Endothelial cell of hepatic sinusoid (primary cell): Measurements from ENCODE around the gene DNAJC1.
"Not testable (repeated sequence)": the region's sequence is repeated elsewhere in the genome, so short reads cannot be mapped to it uniquely, and the experiment has no call there.

Experiments
- in situ Hi-C: cut with HindIII; loops from 2 replicates; pipeline ENCODE4 v1.10.0; 2017; ENCODE audit warnings: low sequenced_read_pairs

Gene DNAJC1

DNA sequence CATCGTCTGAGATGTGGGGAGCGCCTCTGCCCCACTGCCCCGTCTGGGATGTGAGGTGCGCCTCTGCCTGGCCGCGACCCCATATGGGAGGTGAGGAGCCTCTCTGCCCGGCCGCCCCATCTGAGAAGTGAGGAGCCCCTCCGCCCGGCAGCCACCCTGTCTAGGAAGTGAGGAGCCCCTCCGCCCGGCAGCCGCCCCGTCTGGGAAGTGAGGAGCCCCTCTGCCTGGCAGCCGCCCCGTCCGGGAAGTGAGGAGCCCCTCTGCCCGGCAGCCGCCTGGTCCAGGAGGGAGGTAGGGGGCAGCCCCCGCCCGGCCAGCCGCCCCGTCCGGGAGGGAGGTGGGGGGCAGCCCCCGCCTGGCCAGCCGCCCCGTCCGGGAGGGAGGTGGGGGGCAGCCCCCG, 166.0 kb downstream of the DNAJC1 start:
- in situ Hi-C loops, result not testable (repeated sequence)

DNA sequence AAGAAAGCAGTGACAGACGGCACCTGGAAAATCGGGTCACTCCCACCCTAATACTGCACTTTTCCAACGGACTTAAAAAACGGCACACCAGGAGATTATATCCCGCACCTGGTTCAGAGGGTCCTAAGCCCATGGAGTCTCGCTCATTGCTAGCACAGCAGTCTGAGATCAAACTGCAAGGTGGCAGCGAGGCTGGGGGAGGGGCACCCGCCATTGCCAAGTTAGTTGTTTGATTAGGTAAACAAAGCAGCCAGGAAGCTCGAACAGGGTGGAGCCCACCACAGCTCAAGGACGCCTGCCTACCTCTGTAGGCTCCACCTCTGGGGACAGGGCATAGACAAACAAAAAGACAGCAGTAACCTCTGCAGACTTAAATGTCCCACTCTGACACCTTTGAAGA, 169.0 kb downstream of the DNAJC1 start:
- in situ Hi-C loops, result not testable (repeated sequence)

DNA sequence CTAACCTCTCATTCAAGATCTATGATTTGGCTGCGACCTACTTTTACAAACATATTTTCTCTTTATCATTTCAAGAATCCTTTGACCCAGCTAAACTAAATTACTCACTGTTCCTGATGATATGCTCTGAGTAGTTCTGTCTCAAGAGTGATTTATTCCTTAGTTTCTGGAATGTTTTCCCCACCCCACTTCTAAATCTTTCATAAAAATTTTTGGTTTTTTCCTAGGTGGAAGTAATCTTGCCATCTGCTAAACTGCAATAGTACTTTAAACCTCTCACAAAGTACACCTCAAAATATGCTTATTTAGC, 170.8 kb downstream of the DNAJC1 start:
- in situ Hi-C loops, result no loop called here

DNA sequence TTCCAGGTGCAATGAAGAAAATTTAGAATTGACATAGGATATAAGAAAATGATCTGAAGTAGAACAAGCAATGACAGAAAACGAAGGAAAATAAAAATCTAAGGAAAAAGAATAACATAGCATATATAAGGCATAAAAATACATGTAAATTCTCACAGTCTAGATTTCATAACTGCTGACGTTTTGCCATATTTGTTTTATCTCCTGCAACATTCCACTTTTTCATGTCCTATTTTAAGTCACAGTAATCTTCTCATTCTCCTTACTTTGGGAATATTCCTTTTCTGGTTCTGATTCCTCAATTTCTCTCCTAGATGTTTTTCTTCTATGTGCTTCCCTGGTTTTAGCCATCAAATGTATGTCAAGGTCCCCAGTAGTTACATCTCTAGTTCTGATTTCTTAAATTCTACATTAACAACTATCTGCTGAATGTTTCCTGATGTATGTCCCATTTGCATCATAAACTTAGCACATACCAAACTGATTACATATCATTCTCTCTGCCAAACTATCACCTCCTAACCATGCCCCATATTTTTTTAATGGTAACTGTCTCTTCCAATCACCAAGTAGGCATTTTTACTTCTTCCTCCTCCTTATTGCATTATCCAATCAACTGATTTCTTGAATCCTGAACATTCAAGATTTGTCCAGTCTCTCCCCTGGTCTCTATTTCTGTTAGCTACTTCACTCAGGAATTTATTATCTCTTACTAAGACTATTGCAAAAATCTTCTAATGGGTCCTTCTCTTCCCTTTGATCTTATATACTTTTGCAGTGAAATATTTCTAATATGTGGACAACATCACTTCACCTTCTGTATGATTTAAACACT, 171.3 kb downstream of the DNAJC1 start:
- in situ Hi-C loops, result no loop called here

DNA sequence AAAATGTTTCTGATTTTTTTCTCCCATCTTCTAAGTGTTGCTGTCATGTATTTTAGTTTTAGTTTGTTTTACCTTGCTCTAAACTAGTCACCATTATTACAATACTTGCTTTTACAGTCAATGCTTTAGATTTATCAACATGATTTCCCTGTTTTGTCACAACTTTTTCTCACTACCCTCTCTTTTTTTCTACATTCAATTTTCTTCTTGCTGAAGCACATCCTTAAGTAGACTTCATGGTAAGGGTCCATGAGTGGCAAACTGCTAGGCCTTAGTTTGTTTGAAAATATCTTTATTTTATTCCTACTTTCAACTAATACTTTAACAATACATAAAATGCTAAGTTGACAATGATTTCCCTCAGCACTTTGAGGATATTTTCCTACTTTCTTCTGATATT, 173.5 kb downstream of the DNAJC1 start:
- in situ Hi-C loops, result no loop called here

DNA sequence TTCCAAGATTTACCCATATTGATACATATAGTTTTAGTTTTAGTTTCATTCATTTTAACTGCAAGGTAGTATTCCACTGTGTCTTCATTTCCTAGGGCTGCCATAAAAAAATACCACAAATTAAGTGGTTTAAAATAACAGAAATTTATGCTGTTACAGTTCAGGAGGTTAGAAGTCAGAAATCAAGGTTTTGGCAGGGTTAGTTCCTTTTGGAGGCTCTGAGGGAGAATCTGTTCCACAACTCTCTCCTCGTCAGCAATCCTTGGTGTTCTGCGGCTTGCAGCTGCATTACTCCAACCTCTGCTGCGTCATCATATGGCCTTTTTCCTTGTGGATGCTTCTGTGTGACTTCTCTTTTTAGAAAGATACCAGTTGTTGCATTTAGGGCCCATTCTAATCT, 176.2 kb downstream of the DNAJC1 start:
- in situ Hi-C loops, result no loop called here

DNA sequence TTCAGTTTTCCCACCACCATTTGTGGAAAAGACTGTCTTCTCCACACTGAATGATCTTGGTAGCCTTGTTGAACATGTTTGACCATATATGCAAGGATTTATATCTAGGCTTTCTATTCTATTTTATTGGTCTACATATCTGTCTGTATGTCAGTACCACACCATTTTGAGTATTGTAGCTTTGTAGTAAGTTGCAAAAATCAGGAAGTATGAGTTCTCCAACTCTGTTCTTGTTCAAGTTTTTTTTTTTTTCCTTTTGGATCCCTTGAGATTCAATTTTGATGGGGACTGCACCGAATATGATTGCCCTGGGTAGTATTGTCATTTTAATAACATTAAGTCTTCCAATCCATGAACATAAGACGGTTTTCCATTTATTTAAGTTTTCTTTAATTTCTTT, 176.8 kb downstream of the DNAJC1 start:
- in situ Hi-C loops, result no loop called here

DNA sequence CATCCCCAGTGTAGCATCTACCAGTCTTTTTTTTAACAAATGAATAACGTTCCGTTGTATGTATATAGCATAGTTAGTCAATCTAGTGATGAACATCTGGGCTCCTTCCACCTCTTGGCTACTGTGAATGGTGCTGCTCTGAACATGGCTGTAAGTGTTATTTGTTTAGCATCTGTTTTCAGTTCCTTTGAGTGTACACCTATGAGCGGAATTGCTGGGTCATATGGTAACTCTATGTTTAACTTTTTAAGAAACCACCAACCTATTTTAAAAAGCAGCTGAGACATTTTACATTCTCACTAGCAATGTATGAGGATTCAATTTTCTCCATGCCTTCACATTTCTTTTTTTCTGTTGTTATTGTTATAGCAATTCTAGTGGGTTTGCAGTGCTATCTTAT, 178.2 kb downstream of the DNAJC1 start:
- in situ Hi-C loops, result no loop called here

DNA sequence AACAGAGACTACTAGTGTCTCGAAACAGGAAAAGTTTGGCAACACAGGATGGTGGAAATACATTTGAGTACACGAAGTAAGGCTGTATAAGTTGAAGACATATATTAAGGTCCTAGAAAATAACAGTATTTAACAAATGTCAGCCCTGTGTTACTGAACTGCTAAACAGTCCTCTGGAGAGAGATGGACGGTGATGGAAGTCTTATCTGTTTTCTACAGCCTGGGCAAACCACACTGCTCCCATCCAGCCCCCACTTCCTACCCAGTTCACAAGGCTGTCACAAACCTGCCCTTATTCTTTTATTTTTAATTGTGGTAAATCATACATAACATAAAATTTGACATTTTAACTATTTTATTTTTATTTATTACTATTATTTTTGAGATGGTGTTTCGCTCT, 179.1 kb downstream of the DNAJC1 start:
- in situ Hi-C loops, result no loop called here

DNA sequence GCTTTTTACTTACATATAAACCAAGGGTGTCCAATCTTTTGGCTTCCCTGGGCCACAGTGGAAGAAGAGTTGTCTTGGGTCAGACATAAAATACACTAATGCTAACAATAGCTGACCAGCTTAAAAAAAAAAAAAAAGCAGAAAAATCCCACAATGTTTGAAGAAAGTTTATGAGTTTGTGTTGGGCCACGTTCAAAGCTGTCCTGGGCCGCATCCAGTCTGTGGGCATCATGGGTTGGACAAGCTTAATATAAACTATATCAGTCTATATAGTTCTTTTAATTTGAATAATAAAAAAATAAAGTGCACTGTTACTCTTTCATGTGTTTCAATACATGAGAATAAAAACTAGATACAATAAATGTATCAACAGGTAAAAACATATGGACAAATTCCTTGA, 179.9 kb downstream of the DNAJC1 start:
- in situ Hi-C loops, result no loop called here

DNA sequence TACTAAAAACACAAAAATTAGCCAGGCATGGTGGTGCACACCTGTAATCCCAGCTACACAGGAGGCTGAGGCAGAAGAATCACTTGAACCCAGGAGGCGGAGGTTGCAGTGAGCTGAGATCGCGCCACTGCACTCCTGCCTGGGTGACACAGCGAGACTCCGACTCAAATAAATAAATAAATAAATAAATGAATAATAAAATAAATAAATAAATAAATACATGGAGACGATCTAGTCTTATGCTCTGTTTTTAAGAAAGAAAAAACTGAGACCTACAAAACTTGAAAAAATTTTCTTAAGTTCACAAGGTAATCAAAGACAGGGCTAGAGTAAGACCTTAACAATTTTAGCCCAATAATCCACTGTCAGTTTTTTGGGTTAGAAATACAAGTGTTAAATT, 181.3 kb downstream of the DNAJC1 start:
- in situ Hi-C loops, result not testable (repeated sequence)

DNA sequence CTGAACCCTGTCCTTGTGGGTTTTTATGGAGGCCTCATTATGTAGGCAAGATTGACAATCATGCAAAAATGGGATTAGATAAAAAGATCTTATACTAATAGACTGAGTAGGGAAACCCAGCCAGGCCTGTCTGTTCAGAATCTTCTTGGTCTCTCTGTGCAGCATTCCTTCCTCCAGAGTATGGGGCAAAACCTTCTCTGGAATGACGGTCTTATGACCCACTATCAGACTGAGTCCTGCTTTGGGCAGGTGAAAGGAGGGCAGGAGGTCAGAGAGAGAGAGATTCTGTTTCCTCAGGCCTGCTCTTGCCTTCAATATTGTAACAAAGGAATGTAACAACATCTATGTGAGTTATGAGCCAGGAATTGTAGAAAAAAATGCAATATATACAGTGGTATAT, 182.6 kb downstream of the DNAJC1 start:
- in situ Hi-C loops, result no loop called here

DNA sequence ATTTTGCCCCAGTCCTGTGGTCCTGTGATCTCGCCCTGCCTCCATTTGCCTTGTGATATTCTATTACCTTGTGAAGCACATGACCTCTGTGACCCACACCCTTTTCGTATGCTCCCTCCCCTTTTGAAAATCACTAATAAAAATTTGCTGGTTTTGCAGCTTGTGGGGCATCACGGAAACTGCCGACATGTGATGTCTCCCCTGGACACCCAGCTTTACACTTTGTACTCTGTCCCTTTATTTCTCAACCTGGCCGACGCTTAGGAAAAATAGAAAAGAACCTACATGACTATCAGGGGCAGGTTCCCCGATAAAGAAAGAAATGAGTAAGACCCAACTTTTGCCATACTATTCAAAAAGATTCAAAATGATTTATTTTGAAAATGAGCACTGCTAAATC, 185.1 kb downstream of the DNAJC1 start:
- in situ Hi-C loops, result loop anchor here (5.0 kb wide), 1 partner anchor 89 kb away; no protein-coding TSS in a partner anchor

DNA sequence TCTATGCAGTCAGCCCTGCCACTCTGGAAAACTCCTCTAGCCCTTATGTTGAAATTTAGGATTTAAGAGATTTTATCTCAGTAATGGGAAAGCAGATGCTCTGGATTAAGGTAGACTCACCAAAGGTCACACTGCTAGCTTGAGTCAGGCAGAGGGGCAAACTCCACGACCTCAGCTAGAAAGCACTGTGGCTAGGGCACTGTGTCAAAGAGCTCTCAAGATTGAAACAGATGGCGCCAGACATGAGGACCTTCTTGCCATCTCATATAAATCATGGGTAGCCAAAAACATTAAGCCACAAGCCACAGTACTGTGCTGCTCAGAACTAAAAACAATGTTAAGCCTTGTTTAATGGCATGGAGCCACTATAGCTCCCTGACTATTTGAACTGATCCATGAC, 188.7 kb downstream of the DNAJC1 start:
- in situ Hi-C loops, result loop anchor here (5.0 kb wide), 1 partner anchor 92 kb away; no protein-coding TSS in a partner anchor

DNA sequence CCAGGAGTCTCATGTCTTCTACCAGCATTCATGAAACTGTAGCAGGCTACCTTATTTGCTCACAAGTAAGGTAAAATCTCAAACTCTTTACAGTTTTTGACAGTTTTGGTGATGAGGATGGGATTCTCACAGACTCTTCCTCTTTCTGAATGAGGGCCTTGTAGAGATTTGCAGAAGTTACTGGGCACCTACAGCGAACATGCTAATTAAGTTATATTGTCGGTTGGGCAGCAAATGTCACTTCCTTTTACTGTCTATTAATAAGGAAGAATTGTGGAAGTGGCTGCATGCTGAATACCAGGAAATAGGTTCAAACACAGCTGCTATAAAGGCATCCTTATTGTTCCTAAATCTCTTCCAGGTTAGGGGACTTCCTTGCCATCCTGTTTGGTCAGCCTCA, 189.6 kb downstream of the DNAJC1 start:
- in situ Hi-C loops, result no loop called here

DNA sequence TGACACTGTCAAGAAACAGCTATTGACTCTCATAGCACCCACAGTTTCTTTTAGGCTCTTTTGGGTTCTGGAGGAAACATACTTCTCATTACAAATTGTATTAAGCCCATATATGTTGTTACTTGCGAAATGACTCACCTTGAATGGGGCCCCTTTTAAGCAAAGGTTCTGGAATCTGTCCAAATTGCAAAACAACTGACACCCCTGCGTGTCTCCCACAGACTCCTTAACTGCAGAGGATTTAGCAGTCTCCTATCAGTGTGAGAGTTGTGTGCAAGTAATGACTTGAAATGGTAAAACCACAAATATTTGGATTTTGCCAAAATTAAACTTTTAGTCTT, 192.3 kb downstream of the DNAJC1 start:
- in situ Hi-C loops, result no loop called here

DNA sequence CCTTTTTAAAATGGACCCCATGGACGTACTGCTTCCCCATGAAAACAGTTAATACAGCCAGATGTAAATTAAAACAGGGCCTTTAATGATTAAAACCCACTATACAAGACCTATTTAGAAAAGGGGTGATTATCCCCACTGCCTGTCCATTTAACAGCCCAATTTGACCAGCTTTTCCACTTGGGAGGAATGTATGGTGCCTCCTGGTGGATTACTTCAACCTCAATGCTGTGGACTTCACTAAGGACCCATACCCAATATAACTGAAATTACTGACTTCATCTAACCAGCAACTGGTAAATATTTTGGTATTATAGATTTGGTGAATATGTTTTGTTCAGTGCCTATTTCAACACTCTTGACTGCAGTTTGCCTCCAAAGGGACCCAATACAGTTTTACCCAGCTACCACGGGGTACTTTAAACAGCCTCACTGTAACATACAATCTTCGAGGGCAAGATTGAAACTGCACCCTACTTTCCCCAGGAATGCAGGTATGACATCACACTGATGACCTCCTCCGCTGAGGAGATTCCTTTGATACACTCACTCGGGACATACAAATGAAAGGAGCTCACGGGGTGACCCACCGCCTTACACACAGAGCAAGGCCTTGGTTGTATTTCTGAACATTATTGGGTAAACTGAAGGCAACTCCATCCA, 192.8 kb downstream of the DNAJC1 start:
- in situ Hi-C loops, result no loop called here

DNA sequence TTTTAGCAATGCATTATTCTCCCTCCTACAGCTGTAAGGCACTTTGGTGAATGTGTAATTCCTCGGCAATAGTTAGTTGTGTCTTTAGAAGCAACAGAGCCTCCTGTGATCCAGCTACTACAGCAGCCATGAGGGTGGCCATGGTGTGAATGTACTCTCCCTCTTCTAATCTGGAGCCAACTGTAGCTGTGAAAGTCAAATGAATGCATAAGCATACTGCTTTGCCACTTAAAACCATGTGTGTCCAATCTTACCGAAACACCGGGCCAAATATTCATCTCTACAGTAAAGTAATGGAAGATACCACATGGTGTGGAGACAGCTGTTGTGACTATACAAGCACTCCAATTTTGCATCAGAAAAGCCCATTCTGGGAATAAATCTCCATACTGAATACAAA, 195.0 kb downstream of the DNAJC1 start:
- in situ Hi-C loops, result no loop called here

DNA sequence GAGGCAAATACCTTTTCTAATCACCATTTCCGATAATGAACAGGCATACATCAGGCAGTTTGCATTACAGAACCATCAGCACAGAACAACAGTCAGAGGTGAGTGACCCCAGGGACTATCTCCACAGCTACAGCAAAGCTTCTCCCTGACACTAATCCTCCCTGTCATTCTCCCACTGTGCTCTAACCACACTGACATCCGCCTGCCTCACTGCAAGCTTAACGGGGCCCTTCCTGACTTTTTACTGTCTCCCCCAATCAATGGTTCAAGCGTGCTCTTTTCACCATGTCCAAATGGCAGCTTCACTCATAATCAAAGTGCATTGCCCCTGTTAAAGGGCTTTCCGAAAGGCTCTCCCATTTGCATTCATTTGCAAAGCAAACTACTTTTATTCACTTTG, 196.3 kb downstream of the DNAJC1 start:
- in situ Hi-C loops, result no loop called here

DNA sequence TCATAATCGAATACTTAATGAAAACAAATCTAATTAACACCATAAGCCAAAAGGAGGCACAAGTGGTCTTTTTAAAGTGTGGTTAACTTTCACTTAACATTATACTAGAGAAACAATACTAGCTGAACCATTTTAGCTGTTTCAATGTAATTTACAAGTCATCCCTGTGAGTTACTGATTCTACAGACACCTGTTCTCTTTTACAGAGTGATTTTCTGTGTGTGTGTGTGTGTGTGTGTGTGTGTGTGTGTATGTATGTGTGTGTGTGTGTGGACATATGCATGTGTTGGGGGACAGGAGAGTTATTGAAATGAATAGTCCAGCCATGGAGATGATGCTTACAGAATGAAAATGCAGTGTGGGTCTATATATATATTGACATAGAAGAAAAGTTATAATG, 200.2 kb downstream of the DNAJC1 start:
- in situ Hi-C loops, result no loop called here

DNA sequence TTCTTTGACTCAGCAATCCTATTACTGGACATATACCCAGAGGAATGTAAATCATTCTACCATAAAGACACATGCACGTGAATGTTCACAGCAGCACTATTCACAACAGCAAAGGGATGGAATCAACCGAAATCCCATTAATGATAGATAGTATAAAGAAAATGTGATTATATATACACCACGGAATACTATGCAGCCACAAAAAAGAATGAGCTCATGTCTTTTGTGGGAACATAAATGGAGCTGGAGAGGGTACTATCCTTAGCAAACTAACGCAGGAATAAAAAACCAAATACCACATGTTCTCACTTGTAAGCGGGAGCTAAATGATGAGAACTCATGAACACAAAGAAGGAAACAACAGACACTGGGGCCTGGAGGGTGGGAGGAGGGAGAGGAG, 201.9 kb downstream of the DNAJC1 start:
- in situ Hi-C loops, result no loop called here

DNA sequence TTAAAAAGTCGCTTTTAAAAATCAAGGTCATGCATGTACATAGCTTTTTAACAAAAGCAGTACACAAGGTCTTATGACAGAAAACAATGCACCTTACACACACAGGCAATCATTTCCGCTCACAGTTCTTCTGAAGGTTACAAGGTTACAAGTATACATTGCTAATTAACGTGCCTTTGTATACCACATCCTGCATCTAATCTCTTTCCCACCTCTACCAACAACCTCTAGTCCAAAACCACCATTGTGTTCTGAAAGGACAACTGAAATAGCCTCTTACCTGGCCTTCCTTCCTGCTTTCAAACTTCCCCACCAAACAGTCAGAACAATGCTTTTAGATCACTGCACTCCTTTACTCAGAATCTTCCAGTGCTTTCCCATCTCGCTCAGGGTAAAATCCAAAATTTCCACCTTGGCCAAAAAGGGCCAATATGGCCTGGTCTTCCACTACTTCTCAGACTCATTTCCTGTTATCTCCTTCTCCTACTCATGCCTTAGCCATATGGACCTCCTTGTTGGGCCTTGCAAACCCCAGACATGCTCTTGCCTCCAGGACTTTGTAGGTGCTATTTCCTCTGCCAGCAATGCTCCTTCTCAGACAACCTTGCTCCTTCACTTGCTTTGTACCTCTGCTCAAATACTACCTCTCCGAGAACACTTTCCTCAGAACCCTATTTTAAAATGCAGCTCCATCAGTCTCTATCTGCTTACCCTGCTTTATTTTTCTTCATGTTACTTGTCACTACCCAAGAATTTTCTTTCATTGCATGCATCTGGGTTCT, 205.4 kb downstream of the DNAJC1 start:
- in situ Hi-C loops, result no loop called here
